SK-N-SH (cell line): ENCODE measurements around the gene ELMO1. TPM values are rescaled to one million over a fixed set of nuclear protein-coding genes. Genes with fewer than 3 reads are reported as not detected.

Experiments used
- CTCF ChIA-PET: fragments of 300-600, 350-600 bp; formaldehyde crosslinking; extraction: SDS; loops from one replicate; lab custom pipeline; 2021; lab: Yijun Ruan, JAX
- POLR2A ChIA-PET: fragments of 350-600 bp; sonication (Branson Sonifier 250); formaldehyde crosslinking; extraction: SDS; loops from one replicate; lab custom pipeline; 2020; ENCODE audit warnings: antibody characterized with exemption, inconsistent platforms; lab: Yijun Ruan, JAX
- DNase-seq: peaks from one replicate; pipeline ENCODE4 v3.0.0; 2012
- H2AFZ ChIP-seq: fragments of 200-600 bp; sonication (generic); 2 replicates; pipeline ENCODE4 v1.8.1; 2016; ENCODE audit warnings: antibody characterized with exemption, mild to moderate bottlenecking, low read depth
- H3F3A ChIP-seq: fragments of 200-600 bp; sonication (generic); replicated peaks from 2 replicates; pipeline ENCODE3; 2016; ENCODE audit warnings: antibody characterized with exemption, mild to moderate bottlenecking; ENCODE audit not compliant: insufficient read depth
- H3K27ac ChIP-seq, 2 experiments: fragments of 200-500 bp in 1 of 2; fragments of 200-600 bp in 1 of 2; sonication (Bioruptor generic) in 1 of 2; sonication (generic), shearing (Covaris generic) in 1 of 2; 2 replicates each; pipeline versions ENCODE4 v1.5.1 to v1.6.1; 2014 to 2016; ENCODE audit warnings: low read depth in 2 of 2, inconsistent platforms in 1 of 2, low read length in 1 of 2, mild to moderate bottlenecking in 1 of 2, mixed read lengths in 1 of 2
- H3K27me3 ChIP-seq: fragments of 200-600 bp; sonication (generic), shearing (Covaris generic); 2 replicates; pipeline ENCODE4 v1.6.1; 2016; ENCODE audit warnings: mixed run types; ENCODE audit not compliant: insufficient read depth
- H3K36me3 ChIP-seq, 2 experiments: fragments of 200-500 bp in 1 of 2; fragments of 200-600 bp in 1 of 2; sonication (Bioruptor generic) in 1 of 2; sonication (generic) in 1 of 2; replicated peaks in 1 of 2; 2 replicates each; pipeline versions ENCODE3 to v1.5.1; 2014 to 2016; ENCODE audit warnings: low read length in 1 of 2, mild to moderate bottlenecking in 1 of 2; ENCODE audit not compliant: insufficient read depth in 2 of 2, control insufficient read depth in 1 of 2
- H3K4me1 ChIP-seq, 2 experiments: fragments of 200-500 bp in 1 of 2; fragments of 200-600 bp in 1 of 2; sonication (Bioruptor generic) in 1 of 2; sonication (generic), shearing (Covaris generic) in 1 of 2; 2 replicates each; pipeline versions ENCODE4 v1.5.1 to v1.6.1; 2014 to 2016; ENCODE audit warnings: low read depth in 1 of 2, low read length in 1 of 2, mixed run types in 1 of 2; ENCODE audit not compliant: insufficient read depth in 2 of 2, control insufficient read depth in 1 of 2
- H3K4me2 ChIP-seq: fragments of 200-600 bp; sonication (generic), shearing (Covaris generic); 2 replicates; pipeline ENCODE4 v1.6.1; 2017; ENCODE audit warnings: mixed run types
- H3K4me3 ChIP-seq, 2 experiments: fragments of 200-500 bp in 1 of 2; fragments of 200-600 bp in 1 of 2; sonication (Bioruptor generic) in 1 of 2; sonication (generic), shearing (Covaris generic) in 1 of 2; 2 replicates each; pipeline versions ENCODE4 v1.5.1 to v1.8.1; 2014 to 2016; ENCODE audit warnings: low read depth in 2 of 2, inconsistent platforms in 1 of 2, low read length in 1 of 2, mild to moderate bottlenecking in 1 of 2, mixed read lengths in 1 of 2, moderate library complexity in 1 of 2
- H3K79me2 ChIP-seq: fragments of 200-600 bp; sonication (generic); 2 replicates; pipeline ENCODE4 v1.8.1; 2017; ENCODE audit warnings: mild to moderate bottlenecking; ENCODE audit not compliant: insufficient read depth
- H3K9ac ChIP-seq: fragments of 200-600 bp; sonication (generic); 2 replicates; pipeline ENCODE4 v1.6.1; 2017; ENCODE audit warnings: mixed run types
- H3K9me2 ChIP-seq: fragments of 200-600 bp; sonication (generic); 2 replicates; pipeline ENCODE4 v1.6.1; 2017; ENCODE audit warnings: mixed run types
- H3K9me3 ChIP-seq: fragments of 200-600 bp; sonication (generic); 2 replicates; pipeline ENCODE4 v1.6.1; 2017; ENCODE audit warnings: mixed run types, mild to moderate bottlenecking, moderate library complexity
- H4K20me1 ChIP-seq: fragments of 200-600 bp; sonication (generic); 2 replicates; pipeline ENCODE4 v1.6.1; 2017; ENCODE audit warnings: mild to moderate bottlenecking, mixed run types; ENCODE audit not compliant: insufficient read depth
- CHD2 ChIP-seq: fragments of 150-350 bp; IDR thresholded peaks from 2 replicates; pipeline ENCODE4 v1.6.1; 2018; ENCODE audit warnings: low read length; ENCODE audit not compliant: partially characterized antibody
- ELF1 ChIP-seq: IDR thresholded peaks from 2 replicates; pipeline ENCODE4 v1.4.0; 2012
- EZH2phosphoT487 ChIP-seq: fragments of 200-600 bp; sonication (generic); IDR thresholded peaks from 2 replicates; pipeline ENCODE4 v1.6.1; 2017; ENCODE audit warnings: low read depth, mixed run types, mild to moderate bottlenecking, antibody characterized with exemption, moderate library complexity, borderline replicate concordance
- FOSL2 ChIP-seq: IDR thresholded peaks from 2 replicates; pipeline ENCODE4 v1.4.0; 2012; ENCODE audit warnings: low read depth, mild to moderate bottlenecking, moderate library complexity, borderline replicate concordance
- FOXJ3 ChIP-seq: sonication (generic); formaldehyde crosslinking; IDR thresholded peaks from 2 replicates; pipeline ENCODE4 v1.5.1; 2020; ENCODE audit warnings: mild to moderate bottlenecking, missing genetic modification reagents
- GABPA ChIP-seq: IDR thresholded peaks from 2 replicates; pipeline ENCODE4 v1.4.0; 2012; ENCODE audit warnings: low read depth, mild to moderate bottlenecking
- JUND ChIP-seq: IDR thresholded peaks from 2 replicates; pipeline ENCODE4 v1.4.0; 2012
- POLR2AphosphoS5 ChIP-seq: IDR thresholded peaks from 2 replicates; pipeline ENCODE4 v1.6.1; 2012; ENCODE audit warnings: low read depth, low read length
- RAD21 ChIP-seq: IDR thresholded peaks from 2 replicates; pipeline ENCODE4 v1.6.1; 2012; ENCODE audit warnings: mild to moderate bottlenecking, low read length
- RFX5 ChIP-seq: IDR thresholded peaks from 2 replicates; pipeline ENCODE4 v1.6.1; 2012; ENCODE audit warnings: mild to moderate bottlenecking, improper control_type of control experiment, low read length
- TCF12 ChIP-seq: IDR thresholded peaks from 2 replicates; pipeline ENCODE4 v1.4.0; 2012
- WGBS: methylation state at CpG from one replicate; pipeline ENCODE4 v1.1.6; 2017; ENCODE audit warnings: low lambda C conversion rate; 5-methylcytosine and 5-hydroxymethylcytosine counted together
- polyA plus RNA-seq, 3 experiments: library from polyadenylated mRNA; depleted of rRNA; stranded (reverse); fragments of >200 nt; gene quantifications; 2 replicates each; pipeline ENCODE4 v1.2.3, GENCODE V29; 2012
- TF ChIP-seq, protein P1 (sequence below): fragments of 150-350 bp; IDR thresholded peaks from 2 replicates; pipeline ENCODE4 v1.6.1; 2016; ENCODE audit warnings: mild to moderate bottlenecking, low read depth, low read length
- TF ChIP-seq, protein P2 (sequence below): fragments of 200-600 bp; sonication (generic); IDR thresholded peaks from 2 replicates; pipeline ENCODE4 v1.6.1; 2017; ENCODE audit warnings: antibody characterized with exemption, mild to moderate bottlenecking, moderate library complexity
- TF ChIP-seq, protein P3 (sequence below): IDR thresholded peaks from 2 replicates; pipeline ENCODE4 v1.4.0; 2012; ENCODE audit warnings: low read depth, borderline replicate concordance
- TF ChIP-seq, protein P4 (sequence below): IDR thresholded peaks from 2 replicates; pipeline ENCODE4; 2012

ELMO1 gene
- polyA plus RNA-seq, 1 of the 3 experiments (the other 2 are of a cell fraction): 0.64 TPM

DNA sequence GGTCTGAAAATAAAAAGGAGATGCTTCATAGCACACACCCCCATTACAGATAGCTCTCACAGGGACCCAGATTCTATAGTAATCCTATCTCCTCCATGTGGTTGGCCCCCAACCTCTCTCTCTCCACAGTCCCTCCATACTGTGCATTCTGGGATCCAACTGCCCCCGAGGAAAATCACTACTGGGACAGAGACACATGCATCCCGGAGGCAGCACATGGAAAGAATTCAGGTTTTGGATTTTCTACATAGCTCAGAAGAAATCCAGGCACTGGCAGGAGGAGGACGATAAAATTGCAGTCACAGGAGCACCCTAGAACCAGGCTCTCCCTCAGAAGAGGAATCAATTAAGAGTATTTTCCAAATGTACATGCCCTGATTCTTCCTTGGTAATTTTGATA, 239.5 kb downstream of the ELMO1 start:
- H4K20me1 ChIP-seq: no peaks in the 10 kb centered on the region
- H3K9ac ChIP-seq: no peak overlapping the region
- CTCF ChIA-PET: interaction anchor here (0.7 to 4.0 kb wide), 36 partner anchors 11 to 1126 kb away, joined by 3 to 47 read pairs (median 5); no protein-coding TSS in a partner anchor
- H3K9me3 ChIP-seq: no peaks in the 10 kb centered on the region
- H3K36me3 ChIP-seq: no peaks in the 10 kb centered on the region
- TF ChIP-seq GABPA (no peak), FOSL2 (no peak), JUND (no peak), ELF1 (no peak), TCF12 (no peak), RFX5 (no peak), FOXJ3 (CRISPR knock-in tag) (no peak), CHD2 (no peak), POLR2AphosphoS5 (no peak), RAD21 (no peak), EZH2phosphoT487 (no peak)
- TF ChIP-seq, protein P1, sequence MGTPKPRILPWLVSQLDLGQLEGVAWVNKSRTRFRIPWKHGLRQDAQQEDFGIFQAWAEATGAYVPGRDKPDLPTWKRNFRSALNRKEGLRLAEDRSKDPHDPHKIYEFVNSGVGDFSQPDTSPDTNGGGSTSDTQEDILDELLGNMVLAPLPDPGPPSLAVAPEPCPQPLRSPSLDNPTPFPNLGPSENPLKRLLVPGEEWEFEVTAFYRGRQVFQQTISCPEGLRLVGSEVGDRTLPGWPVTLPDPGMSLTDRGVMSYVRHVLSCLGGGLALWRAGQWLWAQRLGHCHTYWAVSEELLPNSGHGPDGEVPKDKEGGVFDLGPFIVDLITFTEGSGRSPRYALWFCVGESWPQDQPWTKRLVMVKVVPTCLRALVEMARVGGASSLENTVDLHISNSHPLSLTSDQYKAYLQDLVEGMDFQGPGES: no peak
- TF ChIP-seq, protein P2, sequence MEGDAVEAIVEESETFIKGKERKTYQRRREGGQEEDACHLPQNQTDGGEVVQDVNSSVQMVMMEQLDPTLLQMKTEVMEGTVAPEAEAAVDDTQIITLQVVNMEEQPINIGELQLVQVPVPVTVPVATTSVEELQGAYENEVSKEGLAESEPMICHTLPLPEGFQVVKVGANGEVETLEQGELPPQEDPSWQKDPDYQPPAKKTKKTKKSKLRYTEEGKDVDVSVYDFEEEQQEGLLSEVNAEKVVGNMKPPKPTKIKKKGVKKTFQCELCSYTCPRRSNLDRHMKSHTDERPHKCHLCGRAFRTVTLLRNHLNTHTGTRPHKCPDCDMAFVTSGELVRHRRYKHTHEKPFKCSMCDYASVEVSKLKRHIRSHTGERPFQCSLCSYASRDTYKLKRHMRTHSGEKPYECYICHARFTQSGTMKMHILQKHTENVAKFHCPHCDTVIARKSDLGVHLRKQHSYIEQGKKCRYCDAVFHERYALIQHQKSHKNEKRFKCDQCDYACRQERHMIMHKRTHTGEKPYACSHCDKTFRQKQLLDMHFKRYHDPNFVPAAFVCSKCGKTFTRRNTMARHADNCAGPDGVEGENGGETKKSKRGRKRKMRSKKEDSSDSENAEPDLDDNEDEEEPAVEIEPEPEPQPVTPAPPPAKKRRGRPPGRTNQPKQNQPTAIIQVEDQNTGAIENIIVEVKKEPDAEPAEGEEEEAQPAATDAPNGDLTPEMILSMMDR: no peak
- TF ChIP-seq, protein P3, sequence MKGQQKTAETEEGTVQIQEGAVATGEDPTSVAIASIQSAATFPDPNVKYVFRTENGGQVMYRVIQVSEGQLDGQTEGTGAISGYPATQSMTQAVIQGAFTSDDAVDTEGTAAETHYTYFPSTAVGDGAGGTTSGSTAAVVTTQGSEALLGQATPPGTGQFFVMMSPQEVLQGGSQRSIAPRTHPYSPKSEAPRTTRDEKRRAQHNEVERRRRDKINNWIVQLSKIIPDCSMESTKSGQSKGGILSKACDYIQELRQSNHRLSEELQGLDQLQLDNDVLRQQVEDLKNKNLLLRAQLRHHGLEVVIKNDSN: no peak
- TF ChIP-seq, protein P4, sequence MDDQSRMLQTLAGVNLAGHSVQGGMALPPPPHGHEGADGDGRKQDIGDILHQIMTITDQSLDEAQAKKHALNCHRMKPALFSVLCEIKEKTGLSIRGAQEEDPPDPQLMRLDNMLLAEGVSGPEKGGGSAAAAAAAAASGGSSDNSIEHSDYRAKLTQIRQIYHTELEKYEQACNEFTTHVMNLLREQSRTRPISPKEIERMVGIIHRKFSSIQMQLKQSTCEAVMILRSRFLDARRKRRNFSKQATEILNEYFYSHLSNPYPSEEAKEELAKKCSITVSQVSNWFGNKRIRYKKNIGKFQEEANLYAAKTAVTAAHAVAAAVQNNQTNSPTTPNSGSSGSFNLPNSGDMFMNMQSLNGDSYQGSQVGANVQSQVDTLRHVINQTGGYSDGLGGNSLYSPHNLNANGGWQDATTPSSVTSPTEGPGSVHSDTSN: no peak
- TF ChIP-seq, all 33 proteins: peak for 0
- Histone ChIP-seq H3K9me2 (no peaks in the 10 kb centered on the region), H3K27ac (no peak overlapping the region), H3K4me3 (no peak overlapping the region), H3K4me2 (no peak overlapping the region), H3F3A (no peaks in the 10 kb centered on the region), H3K79me2 (no peaks in the 10 kb centered on the region), H3K27me3 (no peaks in the 10 kb centered on the region), H3K4me1 (peaks cover 0 to 3% of the 10 kb centered on the region in 2 experiments; a peak in 2 of 4 replicates), H2AFZ (no peak overlapping the region)
- WGBS: 36% methylated on average over 3 of the region's 3 CpGs
- POLR2A ChIA-PET: no interaction called here
- no peak for DNase-seq
